Cardiac fibroblast (primary cell): ENCODE measurements around the gene ASTN2.
A peak's percentile ranks its signal among the peaks of the same experiment; 100 is the strongest.

Source experiments
- DNase-seq, 2 donors: peaks; one replicate each; pipeline versions ENCODE4 v3.0.0 to v3.0.0-alpha.2; 2010; ENCODE audit warnings: low read depth in 2 of 2
- H3K4me3 ChIP-seq, 2 donors: replicated peaks in 1 of 2; 1 replicate in 1 of 2; 2 replicates in 1 of 2; pipeline ENCODE4 v1.5.1; 2011; ENCODE audit warnings: low read depth in 2 of 2, low read length in 2 of 2, mild to moderate bottlenecking in 2 of 2, moderate library complexity in 1 of 2
- CTCF ChIP-seq: IDR thresholded peaks from one replicate; pipeline ENCODE4 v1.5.1; 2011; ENCODE audit warnings: low read depth, mild to moderate bottlenecking, low read length, inconsistent platforms

Gene ASTN2

GRCh38 chr9:116395699-116396037 is 1019.2 kb downstream of the ASTN2 start:
- no peak for DNase-seq
- H3K4me3 ChIP-seq, result no peak overlapping the region
- no peak for TF ChIP-seq CTCF

- no peak overlapping the region for H3K4me3 ChIP-seq
- no peak for TF ChIP-seq CTCF
- DNase-seq, result peak in 1 of 2 donors; percentile 21
Observed at GRCh38 chr9:116394894-116395698, 1019.8 kb downstream of the ASTN2 start.

- DNase-seq, result no peak
- no peak overlapping the region for H3K4me3 ChIP-seq
- no peak for TF ChIP-seq CTCF
Observed at GRCh38 chr9:116394070-116394469, 1020.8 kb downstream of the ASTN2 start.

- no peak for DNase-seq
- H3K4me3 ChIP-seq, result no peak overlapping the region
- no peak for TF ChIP-seq CTCF
Observed at GRCh38 chr9:116393198-116393597, 1021.7 kb downstream of the ASTN2 start.

GRCh38 chr9:116391306-116391900 is 1023.5 kb downstream of the ASTN2 start:
- H3K4me3 ChIP-seq, result no peak overlapping the region
- DNase-seq, result peak; percentile 50 to 70
- no peak for TF ChIP-seq CTCF

GRCh38 chr9:116390303-116391228 is 1024.3 kb downstream of the ASTN2 start:
- no peak for TF ChIP-seq CTCF
- DNase-seq, result no peak
- no peak overlapping the region for H3K4me3 ChIP-seq
